IMR-90 (cell line): ENCODE results near the gene BMP2K. TPM values are rescaled to one million over a fixed set of nuclear protein-coding genes. Genes with fewer than 3 reads are reported as not detected.

Experiments used
- ATAC-seq: fragments of 200-7000 bp; cut with Tn5 transposase; 2 replicates; pipeline ENCODE4 v1.9.1; 2020; ENCODE audit warnings: low read depth, mild to moderate bottlenecking, moderate library complexity
- BruUV-seq: library from RNA; stranded (reverse); fragments of 400-500 nt; replicated peaks from 2 replicates; lab custom pipeline; 2021; lab: Mats Ljungman, UMichigan
- CTCF ChIA-PET: fragments of 300-600 bp; formaldehyde crosslinking; extraction: SDS; loops from one replicate; lab custom pipeline; 2021; ENCODE audit warnings: antibody characterized with exemption; lab: Yijun Ruan, JAX
- POLR2A ChIA-PET: fragments of 300-600 bp; sonication (Branson Sonifier 250); formaldehyde crosslinking; loops from one replicate; lab custom pipeline; 2022; ENCODE audit warnings: antibody characterized with exemption; ENCODE audit not compliant: unreplicated experiment; lab: Charles Lee
- DNase-seq: peaks from one replicate; pipeline ENCODE4 v3.0.0; 2013
- H2AFZ ChIP-seq: replicated peaks from 2 replicates; pipeline ENCODE3; 2013; ENCODE audit warnings: low read length, mild to moderate bottlenecking; ENCODE audit not compliant: poor library complexity
- H2AK5ac ChIP-seq: 2 replicates; pipeline ENCODE4 v1.6.1; 2013; ENCODE audit warnings: low read depth, low read length, inconsistent platforms
- H2AK9ac ChIP-seq: replicated peaks from 2 replicates; pipeline ENCODE3; 2013; ENCODE audit warnings: mild to moderate bottlenecking, low read depth, low read length, moderate library complexity; ENCODE audit not compliant: poor library complexity
- H2BK120ac ChIP-seq: 2 replicates; pipeline ENCODE4 v1.6.1; 2013; ENCODE audit warnings: low read depth, low read length, inconsistent platforms
- H2BK15ac ChIP-seq: 3 replicates; pipeline ENCODE4 v1.6.1; 2013; ENCODE audit warnings: low read depth, low read length, inconsistent platforms
- H2BK20ac ChIP-seq: 2 replicates; pipeline ENCODE4 v1.6.1; 2013; ENCODE audit warnings: low read depth, mild to moderate bottlenecking, inconsistent platforms, low read length, moderate library complexity
- H2BK5ac ChIP-seq: 2 replicates; pipeline ENCODE4 v1.6.1; 2013; ENCODE audit warnings: mild to moderate bottlenecking, low read depth, low read length, inconsistent platforms; ENCODE audit not compliant: poor library complexity, severe bottlenecking
- H3K14ac ChIP-seq: replicated peaks from 2 replicates; pipeline ENCODE4 v1.6.1; 2013; ENCODE audit warnings: low read depth, low read length, inconsistent platforms
- H3K18ac ChIP-seq: 2 replicates; pipeline ENCODE4 v1.6.1; 2013; ENCODE audit warnings: low read depth, low read length, control low read depth
- H3K23ac ChIP-seq: 2 replicates; pipeline ENCODE4 v1.6.1; 2013; ENCODE audit warnings: low read depth, low read length, inconsistent platforms
- H3K27ac ChIP-seq: 2 replicates; pipeline ENCODE4 v1.5.1; 2013; ENCODE audit warnings: mild to moderate bottlenecking, control low read depth, low read length; ENCODE audit not compliant: insufficient read depth
- H3K27me3 ChIP-seq: 2 replicates; pipeline ENCODE4 v1.6.1; 2013; ENCODE audit warnings: low read length; ENCODE audit not compliant: control insufficient read depth, insufficient read depth
- H3K36me3 ChIP-seq: 2 replicates; pipeline ENCODE4 v1.6.1; 2013; ENCODE audit warnings: low read length, mixed read lengths; ENCODE audit not compliant: control insufficient read depth, insufficient read depth
- H3K4ac ChIP-seq: 2 replicates; pipeline ENCODE4 v1.6.1; 2013; ENCODE audit warnings: low read depth, low read length, inconsistent platforms
- H3K4me1 ChIP-seq: 2 replicates; pipeline ENCODE4 v1.6.1; 2013; ENCODE audit warnings: low read length, mixed read lengths; ENCODE audit not compliant: control insufficient read depth, insufficient read depth
- H3K4me2 ChIP-seq: 2 replicates; pipeline ENCODE4 v1.6.1; 2013; ENCODE audit warnings: low read depth, mild to moderate bottlenecking, control low read depth, low read length, moderate library complexity
- H3K4me3 ChIP-seq: 2 replicates; pipeline ENCODE4 v1.5.1; 2013; ENCODE audit warnings: low read depth, mild to moderate bottlenecking, control low read depth, low read length, moderate library complexity; ENCODE audit not compliant: insufficient read depth
- H3K56ac ChIP-seq: 2 replicates; pipeline ENCODE4 v1.6.1; 2013; ENCODE audit warnings: low read length, inconsistent platforms; ENCODE audit not compliant: insufficient read depth; ENCODE audit errors: extremely low read depth
- H3K79me1 ChIP-seq, 2 experiments: 2 replicates each; pipeline ENCODE4 v1.6.1; 2013; ENCODE audit warnings: low read length in 2 of 2, inconsistent platforms in 1 of 2, low read depth in 1 of 2
- H3K9ac ChIP-seq: 2 replicates; pipeline ENCODE4 v1.6.1; 2013; ENCODE audit warnings: low read depth, low read length, control low read depth
- H3K9me1 ChIP-seq: 2 replicates; pipeline ENCODE4 v1.6.1; 2013; ENCODE audit warnings: low read length, inconsistent platforms; ENCODE audit not compliant: insufficient read depth
- H3K9me3 ChIP-seq: 2 replicates; pipeline ENCODE4 v1.6.1; 2013; ENCODE audit warnings: low read length; ENCODE audit not compliant: control insufficient read depth, insufficient read depth
- H4K20me1 ChIP-seq: 2 replicates; pipeline ENCODE4 v1.6.1; 2013; ENCODE audit warnings: low read length, inconsistent platforms; ENCODE audit not compliant: insufficient read depth
- H4K5ac ChIP-seq: 2 replicates; pipeline ENCODE4 v1.6.1; 2013; ENCODE audit warnings: mild to moderate bottlenecking, low read depth, low read length, control low read depth
- H4K8ac ChIP-seq, 2 experiments: 2 replicates each; pipeline ENCODE4 v1.6.1; 2013; ENCODE audit warnings: low read depth in 2 of 2, low read length in 2 of 2, control low read depth in 1 of 2, inconsistent platforms in 1 of 2
- H4K91ac ChIP-seq: 2 replicates; pipeline ENCODE4 v1.6.1; 2013; ENCODE audit warnings: low read depth, low read length, inconsistent platforms; ENCODE audit not compliant: insufficient read depth
- BHLHE40 ChIP-seq: fragments of 150-350 bp; IDR thresholded peaks from 2 replicates; pipeline ENCODE4 v1.6.1; 2016; ENCODE audit warnings: mild to moderate bottlenecking, low read depth, low read length
- CEBPB ChIP-seq: IDR thresholded peaks from 2 replicates; pipeline ENCODE4 v1.6.1; 2012; ENCODE audit warnings: low read depth, low read length, improper control_type of control experiment
- CHD1 ChIP-seq: IDR thresholded peaks from 2 replicates; pipeline ENCODE4 v1.6.1; 2012; ENCODE audit warnings: low read depth, low read length, improper control_type of control experiment
- ELK1 ChIP-seq: fragments of 150-350 bp; IDR thresholded peaks from 2 replicates; pipeline ENCODE4 v1.6.1; 2016; ENCODE audit warnings: low read depth, mild to moderate bottlenecking, low read length, moderate library complexity, borderline replicate concordance
- FOS ChIP-seq: fragments of 150-350 bp; IDR thresholded peaks from 2 replicates; pipeline ENCODE4 v1.6.1; 2016; ENCODE audit warnings: low read depth, low read length
- MAFK ChIP-seq: IDR thresholded peaks from 2 replicates; pipeline ENCODE4 v1.6.1; 2012; ENCODE audit warnings: low read depth, low read length, improper control_type of control experiment
- MAZ ChIP-seq: IDR thresholded peaks from 2 replicates; pipeline ENCODE4 v1.6.1; 2012; ENCODE audit warnings: low read depth, mild to moderate bottlenecking, low read length, improper control_type of control experiment, moderate library complexity, borderline replicate concordance
- MXI1 ChIP-seq: IDR thresholded peaks from 2 replicates; pipeline ENCODE4 v1.6.1; 2012; ENCODE audit warnings: low read depth, mild to moderate bottlenecking, low read length, moderate library complexity, borderline replicate concordance
- NFE2L2 ChIP-seq: fragments of 150-350 bp; IDR thresholded peaks from 2 replicates; pipeline ENCODE4 v1.6.1; 2016; ENCODE audit warnings: low read depth, mild to moderate bottlenecking, low read length
- POLR2A ChIP-seq: IDR thresholded peaks from 2 replicates; pipeline ENCODE4 v1.6.1; 2012; ENCODE audit warnings: mild to moderate bottlenecking, low read depth, low read length
- RAD21 ChIP-seq: IDR thresholded peaks from 2 replicates; pipeline ENCODE4 v1.6.1; 2012; ENCODE audit warnings: low read length, improper control_type of control experiment
- RCOR1 ChIP-seq: IDR thresholded peaks from 2 replicates; pipeline ENCODE4 v1.6.1; 2012; ENCODE audit warnings: mild to moderate bottlenecking, low read length, improper control_type of control experiment; ENCODE audit not compliant: insufficient replicate concordance
- RFX5 ChIP-seq: IDR thresholded peaks from 2 replicates; pipeline ENCODE4 v1.8.0; 2012; ENCODE audit warnings: low read depth, mild to moderate bottlenecking, low read length, moderate library complexity
- SMC3 ChIP-seq: fragments of 150-350 bp; IDR thresholded peaks from 2 replicates; pipeline ENCODE4 v1.6.1; 2016; ENCODE audit warnings: low read depth, mild to moderate bottlenecking, antibody characterized with exemption, low read length, moderate library complexity
- USF2 ChIP-seq: fragments of 150-350 bp; IDR thresholded peaks from 2 replicates; pipeline ENCODE4 v1.6.1; 2017; ENCODE audit warnings: mild to moderate bottlenecking, antibody characterized with exemption, low read length, low read depth
- WGBS, 2 experiments: methylation state at CpG; one replicate each; pipeline versions ENCODE4 v1.1.5 to v1.1.7; 2013; ENCODE audit warnings: missing lambda C conversion rate in 2 of 2; ENCODE audit not compliant: insufficient read length in 1 of 2; ENCODE audit errors: extremely low coverage in 2 of 2; 5-methylcytosine and 5-hydroxymethylcytosine counted together
- dilution Hi-C: fragments of 300-500 bp; cut with HindIII; formaldehyde crosslinking; loops from one replicate; pipeline ENCODE4 v1.14.3; 2018; ENCODE audit warnings: low sequenced_read_pairs; ENCODE audit not compliant: unreplicated experiment
- in situ Hi-C: fragments of 300-500 bp; cut with MboI; formaldehyde crosslinking; loops from 3 replicates; pipeline ENCODE4 v1.14.3; 2019; ENCODE audit warnings: low sequenced_read_pairs, inconsistent platforms, mixed read lengths
- intact Hi-C: fragments of 100-400 bp; cut with micrococcal nuclease; formaldehyde crosslinking; loops from 2 replicates; pipeline ENCODE4 v1.10.0; 2022
- polyA plus RNA-seq, 3 experiments: library from polyadenylated mRNA; depleted of rRNA; stranded (reverse); fragments of >200 nt; gene quantifications; 2 replicates each; pipeline ENCODE4 v1.2.3, GENCODE V29; 2012; ENCODE audit warnings: low replicate concordance in 1 of 3
- total RNA-seq: library from RNA; depleted of rRNA; stranded (reverse); fragments of >200 nt; gene quantifications from 2 replicates; pipeline ENCODE4 v1.2.3, GENCODE V29; 2012
- TF ChIP-seq, protein P1 (sequence below): conservative IDR thresholded peaks from 2 replicates; pipeline ENCODE4 v1.5.1; 2012; ENCODE audit warnings: mild to moderate bottlenecking, low read depth, low read length, improper control_type of control experiment

BMP2K gene
- total and polyA plus RNA-seq, 2 of the 4 experiments (the other 2 are of a cell fraction) = 15.8 to 46.1 TPM

DNA sequence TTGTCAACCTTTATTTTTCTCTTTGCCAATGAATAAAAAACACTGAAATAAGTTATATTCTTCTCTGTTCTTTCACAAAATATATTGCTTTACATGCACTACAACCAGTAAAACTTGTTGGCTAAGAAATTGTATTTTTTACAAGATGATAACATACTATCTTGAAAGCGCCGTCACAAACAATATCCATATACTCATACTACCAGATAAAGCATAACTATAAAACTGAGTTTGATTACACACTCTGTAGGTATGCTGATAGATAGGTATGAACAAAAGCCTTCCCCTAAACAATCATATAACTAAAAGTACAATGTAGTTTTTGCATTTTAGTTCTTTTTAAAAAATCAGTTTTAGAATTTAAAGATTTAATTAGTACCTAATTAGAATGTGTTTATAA lies 13.6 kb upstream of the BMP2K start:
- Histone ChIP-seq H2AK5ac (no peak overlapping the region), H3K4ac (no peak overlapping the region)
- WGBS, 2 experiments = no CpG with 5 or more reads among the region's 2 CpGs

More for the DNA sequence above, 13.6 kb upstream of the BMP2K start:
- H4K91ac ChIP-seq = no peak overlapping the region
- no peaks in the 10 kb centered on the region for H3K79me1 ChIP-seq
- no peaks in the 10 kb centered on the region for H3K27me3 ChIP-seq
- no peak overlapping the region for H3K4me3 ChIP-seq
- H3K9me1 ChIP-seq = no peaks in the 10 kb centered on the region
- H4K5ac ChIP-seq = no peak overlapping the region
- no peak overlapping the region for H3K4me2 ChIP-seq
- intact Hi-C loops (no loop called here), in situ Hi-C loops (no loop called here), dilution Hi-C loops (no loop called here)
- H3K14ac ChIP-seq = no peak overlapping the region
- H2AFZ ChIP-seq = no peak overlapping the region
- H2BK5ac ChIP-seq = no peak overlapping the region
- no TSS peak for BruUV-seq
- ATAC-seq (no peak), DNase-seq (no peak)
- no peak overlapping the region for H2AK9ac ChIP-seq
- no peak overlapping the region for H3K27ac ChIP-seq
- CTCF ChIA-PET = no interaction called here
- H2BK120ac ChIP-seq = no peak overlapping the region
- H2BK15ac ChIP-seq = no peak overlapping the region
- no peak overlapping the region for H2BK20ac ChIP-seq
- H3K23ac ChIP-seq = no peak overlapping the region
- H3K9me3 ChIP-seq = no peaks in the 10 kb centered on the region
- H3K18ac ChIP-seq = no peak overlapping the region
- H3K9ac ChIP-seq = no peak overlapping the region
- H3K56ac ChIP-seq = no peak overlapping the region
- TF ChIP-seq MXI1 (no peak), USF2 (no peak), BHLHE40 (no peak), CEBPB (no peak), RAD21 (no peak), MAFK (no peak), ELK1 (no peak), FOS (no peak), CHD1 (no peak), RFX5 (no peak), NFE2L2 (no peak), MAZ (no peak), RCOR1 (no peak), POLR2A (no peak), SMC3 (no peak)
- TF ChIP-seq, protein P1, sequence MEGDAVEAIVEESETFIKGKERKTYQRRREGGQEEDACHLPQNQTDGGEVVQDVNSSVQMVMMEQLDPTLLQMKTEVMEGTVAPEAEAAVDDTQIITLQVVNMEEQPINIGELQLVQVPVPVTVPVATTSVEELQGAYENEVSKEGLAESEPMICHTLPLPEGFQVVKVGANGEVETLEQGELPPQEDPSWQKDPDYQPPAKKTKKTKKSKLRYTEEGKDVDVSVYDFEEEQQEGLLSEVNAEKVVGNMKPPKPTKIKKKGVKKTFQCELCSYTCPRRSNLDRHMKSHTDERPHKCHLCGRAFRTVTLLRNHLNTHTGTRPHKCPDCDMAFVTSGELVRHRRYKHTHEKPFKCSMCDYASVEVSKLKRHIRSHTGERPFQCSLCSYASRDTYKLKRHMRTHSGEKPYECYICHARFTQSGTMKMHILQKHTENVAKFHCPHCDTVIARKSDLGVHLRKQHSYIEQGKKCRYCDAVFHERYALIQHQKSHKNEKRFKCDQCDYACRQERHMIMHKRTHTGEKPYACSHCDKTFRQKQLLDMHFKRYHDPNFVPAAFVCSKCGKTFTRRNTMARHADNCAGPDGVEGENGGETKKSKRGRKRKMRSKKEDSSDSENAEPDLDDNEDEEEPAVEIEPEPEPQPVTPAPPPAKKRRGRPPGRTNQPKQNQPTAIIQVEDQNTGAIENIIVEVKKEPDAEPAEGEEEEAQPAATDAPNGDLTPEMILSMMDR = no peak
- no peaks in the 10 kb centered on the region for H4K20me1 ChIP-seq
- no peaks in the 10 kb centered on the region for H3K36me3 ChIP-seq
- H3K4me1 ChIP-seq = peaks cover 4% of the 10 kb centered on the region; the same call in 1 of the 2 replicates
- H4K8ac ChIP-seq = no peak overlapping the region
- POLR2A ChIA-PET = no interaction called here
